ENCODE results near the gene RCAN1.

RCAN1 gene

DNA sequence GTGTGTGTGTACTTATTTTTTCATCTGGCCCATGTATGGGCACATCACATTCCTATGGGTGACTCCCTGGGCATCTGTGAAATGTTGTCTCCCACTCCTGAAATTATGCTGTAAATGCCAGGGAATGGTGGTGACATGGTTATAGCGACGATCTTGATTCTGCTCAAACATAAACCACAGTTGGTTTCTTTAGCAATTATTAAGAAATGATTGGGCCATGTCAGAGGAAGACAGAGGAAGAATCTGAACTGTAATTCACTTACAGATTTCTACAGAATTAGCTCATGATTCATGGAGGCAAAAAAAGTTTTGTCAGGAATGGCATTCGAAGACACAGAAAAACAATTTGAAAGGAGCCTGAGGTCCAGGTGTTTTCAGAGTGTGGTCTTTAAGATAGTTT is 77.1 kb downstream of the RCAN1 start:
- Histone ChIP-seq H3K27ac (ENCODE audit: low read depth, low read length) (no peak overlapping the region), H3K4me3 (ENCODE audit: low read length) (no peak overlapping the region), H4K20me1 (ENCODE audit: control insufficient read depth, insufficient read depth, low read depth, low read length) (no peaks in the 10 kb centered on the region), H3F3A (ENCODE audit: control insufficient read depth, insufficient read depth) (no peaks in the 10 kb centered on the region), H3K27me3 (ENCODE audit: control insufficient read depth, low read length) (no peaks in the 10 kb centered on the region), H3K9me2 (replicated peaks; ENCODE audit: control insufficient read depth, low read length) (no peaks in the 10 kb centered on the region), H3K9me3 (ENCODE audit: control insufficient read depth, insufficient read depth, low read length) (no peaks in the 10 kb centered on the region), H3K79me2 (ENCODE audit: control insufficient read depth, low read length) (no peaks in the 10 kb centered on the region), H3K36me3 (ENCODE audit: control insufficient read depth, low read length) (no peaks in the 10 kb centered on the region), H3K4me2 (ENCODE audit: low read length) (no peak overlapping the region), H3K4me1 (ENCODE audit: control insufficient read depth, low read length) (no peaks in the 10 kb centered on the region)
- TF ChIP-seq EZH2phosphoT487 (IDR thresholded peaks at IDR 0.05; ENCODE audit: borderline replicate concordance, low read length) (no peak), CTCF (IDR thresholded peaks at IDR 0.05; ENCODE audit: low read depth, low read length, poor library complexity, severe bottlenecking) (no peak)

DNA sequence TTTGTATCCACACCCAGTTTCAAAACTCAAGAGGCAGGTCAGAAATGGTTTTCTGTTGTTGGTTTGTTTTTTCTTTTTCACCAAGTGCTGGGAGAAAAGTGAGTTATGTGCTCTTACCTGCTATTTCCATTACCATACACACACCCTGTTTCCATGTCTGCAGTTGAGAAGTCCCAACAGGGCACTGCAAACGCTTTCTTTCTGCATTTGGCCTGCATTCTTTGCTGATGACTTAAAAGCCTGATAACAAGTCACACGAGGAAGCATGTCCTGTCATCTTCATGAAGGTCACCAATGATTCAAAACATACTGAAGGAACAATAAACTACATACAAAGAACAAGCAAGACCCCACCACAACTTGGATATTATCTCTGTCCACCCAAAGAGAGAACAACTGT is 78.1 kb downstream of the RCAN1 start:
- H3K27ac ChIP-seq (ENCODE audit: low read depth, low read length) = no peak overlapping the region
- H3F3A ChIP-seq (ENCODE audit: control insufficient read depth, insufficient read depth) = no peaks in the 10 kb centered on the region
- no peaks in the 10 kb centered on the region for H3K79me2 ChIP-seq (ENCODE audit: control insufficient read depth, low read length)
- TF ChIP-seq CTCF (IDR thresholded peaks at IDR 0.05; ENCODE audit: low read depth, low read length, poor library complexity, severe bottlenecking) (no peak), EZH2phosphoT487 (IDR thresholded peaks at IDR 0.05; ENCODE audit: borderline replicate concordance, low read length) (no peak)
- no peaks in the 10 kb centered on the region for H3K4me1 ChIP-seq (ENCODE audit: control insufficient read depth, low read length)
- no peaks in the 10 kb centered on the region for H3K27me3 ChIP-seq (ENCODE audit: control insufficient read depth, low read length)
- no peaks in the 10 kb centered on the region for H3K9me3 ChIP-seq (ENCODE audit: control insufficient read depth, insufficient read depth, low read length)
- no peak overlapping the region for H3K4me2 ChIP-seq (ENCODE audit: low read length)
- no peaks in the 10 kb centered on the region for H3K9me2 ChIP-seq (replicated peaks; ENCODE audit: control insufficient read depth, low read length)
- H3K4me3 ChIP-seq (ENCODE audit: low read length) = no peak overlapping the region
- no peaks in the 10 kb centered on the region for H3K36me3 ChIP-seq (ENCODE audit: control insufficient read depth, low read length)
- no peaks in the 10 kb centered on the region for H4K20me1 ChIP-seq (ENCODE audit: control insufficient read depth, insufficient read depth, low read depth, low read length)

GRCh38 chr21:34536311-34536710 is 78.6 kb downstream of the RCAN1 start:
- Histone ChIP-seq H3K9me2 (replicated peaks; ENCODE audit: control insufficient read depth, low read length) (no peaks in the 10 kb centered on the region), H3F3A (ENCODE audit: control insufficient read depth, insufficient read depth) (no peaks in the 10 kb centered on the region), H3K36me3 (ENCODE audit: control insufficient read depth, low read length) (no peaks in the 10 kb centered on the region), H3K4me2 (ENCODE audit: low read length) (no peak overlapping the region), H3K4me1 (ENCODE audit: control insufficient read depth, low read length) (no peaks in the 10 kb centered on the region), H3K4me3 (ENCODE audit: low read length) (no peak overlapping the region), H3K9me3 (ENCODE audit: control insufficient read depth, insufficient read depth, low read length) (no peaks in the 10 kb centered on the region), H4K20me1 (ENCODE audit: control insufficient read depth, insufficient read depth, low read depth, low read length) (no peaks in the 10 kb centered on the region), H3K27ac (ENCODE audit: low read depth, low read length) (no peak overlapping the region), H3K27me3 (ENCODE audit: control insufficient read depth, low read length) (no peaks in the 10 kb centered on the region), H3K79me2 (ENCODE audit: control insufficient read depth, low read length) (no peaks in the 10 kb centered on the region)
- no peak for TF ChIP-seq CTCF (IDR thresholded peaks at IDR 0.05; ENCODE audit: low read depth, low read length, poor library complexity, severe bottlenecking)
- no peak for TF ChIP-seq EZH2phosphoT487 (IDR thresholded peaks at IDR 0.05; ENCODE audit: borderline replicate concordance, low read length)

DNA sequence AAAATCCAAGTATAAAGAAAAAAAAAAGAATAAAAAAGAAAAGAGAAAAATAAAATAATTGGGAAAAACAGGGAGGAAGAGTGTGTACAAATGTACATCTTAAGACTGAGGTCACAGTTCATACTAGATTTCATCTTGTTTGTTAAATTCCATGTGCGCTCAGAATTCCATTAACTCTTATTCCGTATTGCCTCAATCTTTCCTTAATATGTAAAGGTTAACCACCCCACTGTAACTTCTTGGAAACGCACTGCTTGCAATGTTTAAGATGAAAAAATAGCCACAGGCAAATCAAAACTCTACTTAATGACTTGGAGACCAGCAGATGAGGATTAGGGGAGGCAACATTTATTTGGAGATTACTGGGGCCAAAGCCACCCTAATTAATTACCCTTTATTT is 79.0 kb downstream of the RCAN1 start:
- no peaks in the 10 kb centered on the region for H3K79me2 ChIP-seq (ENCODE audit: control insufficient read depth, low read length)
- no peaks in the 10 kb centered on the region for H3F3A ChIP-seq (ENCODE audit: control insufficient read depth, insufficient read depth)
- H3K36me3 ChIP-seq (ENCODE audit: control insufficient read depth, low read length) = no peaks in the 10 kb centered on the region
- no peaks in the 10 kb centered on the region for H4K20me1 ChIP-seq (ENCODE audit: control insufficient read depth, insufficient read depth, low read depth, low read length)
- no peak overlapping the region for H3K4me3 ChIP-seq (ENCODE audit: low read length)
- H3K4me2 ChIP-seq (ENCODE audit: low read length) = no peak overlapping the region
- no peak for TF ChIP-seq CTCF (IDR thresholded peaks at IDR 0.05; ENCODE audit: low read depth, low read length, poor library complexity, severe bottlenecking)
- no peaks in the 10 kb centered on the region for H3K9me3 ChIP-seq (ENCODE audit: control insufficient read depth, insufficient read depth, low read length)
- no peak overlapping the region for H3K27ac ChIP-seq (ENCODE audit: low read depth, low read length)
- no peaks in the 10 kb centered on the region for H3K9me2 ChIP-seq (replicated peaks; ENCODE audit: control insufficient read depth, low read length)
- no peaks in the 10 kb centered on the region for H3K4me1 ChIP-seq (ENCODE audit: control insufficient read depth, low read length)
- no peaks in the 10 kb centered on the region for H3K27me3 ChIP-seq (ENCODE audit: control insufficient read depth, low read length)
